GM23338 (cell line): ENCODE measurements around the gene ITGA7.

Experiments used
- CTCF ChIP-seq, 2 experiments: fragments of 200-600 bp in 1 of 2; sonication (generic) in 1 of 2; conservative IDR thresholded peaks; 2 replicates each; pipeline versions ENCODE4 v1.5.1 to v1.6.1; 2016 to 2017; ENCODE audit warnings: antibody characterized with exemption in 2 of 2, low read depth in 2 of 2, mild to moderate bottlenecking in 2 of 2, moderate library complexity in 1 of 2
- EZH2phosphoT487 ChIP-seq: fragments of 200-600 bp; sonication (generic); IDR thresholded peaks from one replicate; pipeline ENCODE4 v1.8.1; 2018; ENCODE audit warnings: antibody characterized with exemption; ENCODE audit not compliant: unreplicated experiment
- POLR2AphosphoS5 ChIP-seq: IDR thresholded peaks from 2 replicates; pipeline ENCODE4 v1.6.1; 2016; ENCODE audit warnings: antibody characterized with exemption, low read depth
- ZNF462 ChIP-seq: fragments of 250-450 bp; sonication (Bioruptor Pico); IDR thresholded peaks from 2 replicates; pipeline ENCODE4 v1.5.0; 2020; ENCODE audit warnings: mild to moderate bottlenecking, moderate library complexity
- TF ChIP-seq, protein P1 (sequence below): IDR thresholded peaks from one replicate; pipeline ENCODE4 v1.6.1; 2018; ENCODE audit warnings: antibody characterized with exemption; ENCODE audit not compliant: unreplicated experiment

- TF ChIP-seq CTCF (conservative IDR thresholded peaks at IDR 0.05; ENCODE audit: low read depth in 2 of 2) (no peak), POLR2AphosphoS5 (no peak), EZH2phosphoT487 (no peak), ZNF462 (CRISPR knock-in tag) (no peak)
- TF ChIP-seq, protein P1, sequence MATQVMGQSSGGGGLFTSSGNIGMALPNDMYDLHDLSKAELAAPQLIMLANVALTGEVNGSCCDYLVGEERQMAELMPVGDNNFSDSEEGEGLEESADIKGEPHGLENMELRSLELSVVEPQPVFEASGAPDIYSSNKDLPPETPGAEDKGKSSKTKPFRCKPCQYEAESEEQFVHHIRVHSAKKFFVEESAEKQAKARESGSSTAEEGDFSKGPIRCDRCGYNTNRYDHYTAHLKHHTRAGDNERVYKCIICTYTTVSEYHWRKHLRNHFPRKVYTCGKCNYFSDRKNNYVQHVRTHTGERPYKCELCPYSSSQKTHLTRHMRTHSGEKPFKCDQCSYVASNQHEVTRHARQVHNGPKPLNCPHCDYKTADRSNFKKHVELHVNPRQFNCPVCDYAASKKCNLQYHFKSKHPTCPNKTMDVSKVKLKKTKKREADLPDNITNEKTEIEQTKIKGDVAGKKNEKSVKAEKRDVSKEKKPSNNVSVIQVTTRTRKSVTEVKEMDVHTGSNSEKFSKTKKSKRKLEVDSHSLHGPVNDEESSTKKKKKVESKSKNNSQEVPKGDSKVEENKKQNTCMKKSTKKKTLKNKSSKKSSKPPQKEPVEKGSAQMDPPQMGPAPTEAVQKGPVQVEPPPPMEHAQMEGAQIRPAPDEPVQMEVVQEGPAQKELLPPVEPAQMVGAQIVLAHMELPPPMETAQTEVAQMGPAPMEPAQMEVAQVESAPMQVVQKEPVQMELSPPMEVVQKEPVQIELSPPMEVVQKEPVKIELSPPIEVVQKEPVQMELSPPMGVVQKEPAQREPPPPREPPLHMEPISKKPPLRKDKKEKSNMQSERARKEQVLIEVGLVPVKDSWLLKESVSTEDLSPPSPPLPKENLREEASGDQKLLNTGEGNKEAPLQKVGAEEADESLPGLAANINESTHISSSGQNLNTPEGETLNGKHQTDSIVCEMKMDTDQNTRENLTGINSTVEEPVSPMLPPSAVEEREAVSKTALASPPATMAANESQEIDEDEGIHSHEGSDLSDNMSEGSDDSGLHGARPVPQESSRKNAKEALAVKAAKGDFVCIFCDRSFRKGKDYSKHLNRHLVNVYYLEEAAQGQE: no peak
Observed at GRCh38 chr12:55637467-55637866, 70.2 kb downstream of the ITGA7 start.
